Heart left ventricle (tissue), 16 donors: ENCODE data around the gene TMEM175. TPM values are rescaled to one million over a fixed set of nuclear protein-coding genes. Genes with fewer than 3 reads are reported as not detected.

Experiments
- ATAC-seq, 4 donors: fragments of 200-7000 bp; cut with Tn5 transposase; one replicate each; pipeline ENCODE4 v1.9.1; 2020 to 2022; ENCODE audit warnings: moderate library complexity in 4 of 4, mild to moderate bottlenecking in 3 of 4, moderate number of reproducible peaks in 1 of 4
- DNase-seq, 5 donors: peaks; one replicate each; pipeline ENCODE4 v3.0.0-alpha.2; 2020
- H3K27ac ChIP-seq, 12 donors: fragments of 200-600 bp; sonication (generic) in 4 of 12; one replicate each; pipeline versions ENCODE4 v1.5.0 to v1.8.0; 2016 to 2022; ENCODE audit warnings: mild to moderate bottlenecking in 2 of 12
- H3K27me3 ChIP-seq, 9 donors: fragments of 200-600 bp; sonication (generic) in 2 of 9; one replicate each; pipeline versions ENCODE4 v1.5.1 to v1.8.0; 2016 to 2022; ENCODE audit warnings: mild to moderate bottlenecking in 3 of 9
- H3K36me3 ChIP-seq, 9 donors: fragments of 200-600 bp; sonication (generic) in 2 of 9; one replicate each; pipeline versions ENCODE4 v1.5.0 to v1.8.0; 2018 to 2022; ENCODE audit warnings: mild to moderate bottlenecking in 2 of 9
- H3K4me1 ChIP-seq, 12 donors: fragments of 200-600 bp; sonication (generic) in 4 of 12; one replicate each; pipeline versions ENCODE4 v1.5.0 to v1.8.0; 2016 to 2022; ENCODE audit warnings: mild to moderate bottlenecking in 3 of 12
- H3K4me3 ChIP-seq, 12 donors: fragments of 200-600 bp; sonication (generic) in 4 of 12; one replicate each; pipeline versions ENCODE4 v1.5.0 to v1.8.0; 2017 to 2022; ENCODE audit warnings: mild to moderate bottlenecking in 9 of 12, moderate library complexity in 4 of 12
- H3K9me3 ChIP-seq, 12 donors: fragments of 200-600 bp; sonication (generic) in 4 of 12; one replicate each; pipeline versions ENCODE4 v1.5.0 to v1.8.0; 2016 to 2022; ENCODE audit warnings: mild to moderate bottlenecking in 1 of 12
- POLR2A ChIP-seq, 2 donors: fragments of 450-650 bp; IDR thresholded peaks; one replicate each; pipeline ENCODE4 v1.6.1; 2017; ENCODE audit warnings: antibody characterized with exemption in 2 of 2, mild to moderate bottlenecking in 2 of 2, moderate library complexity in 2 of 2
- WGBS, 4 donors: extraction: QIAGEN DNeasy Blood & Tissue Kit in 2 of 4; methylation state at CpG; one replicate each; pipeline versions ENCODE4 v1.1.5 to v1.1.7; 2013 to 2018; 5-methylcytosine and 5-hydroxymethylcytosine counted together
- intact Hi-C, 10 donors: fragments of 100-400 bp; cut with DNase I; formaldehyde crosslinking; loops; one replicate each; pipeline versions ENCODE4 v1.11.1 to v1.14.2; 2022
- polyA plus RNA-seq, 2 donors: library from polyadenylated mRNA; stranded (reverse); fragments of 200-250 nt; gene quantifications; one replicate each; pipeline ENCODE4 v1.2.3, GENCODE V29; 2013
- total RNA-seq, 9 donors: library from RNA; depleted of rRNA in 2 of 9; stranded (reverse); fragments of >200 nt in 2 of 9; fragmentation: NEBNext Ultra II Directional in 3 of 9; extraction: Animal tissue kit (Norgen Biotek cat#: 25700) in 3 of 9; gene quantifications; one replicate each; pipeline versions ENCODE4 v1.1.0 to v1.2.4, GENCODE V29; 2016 to 2023
- TF ChIP-seq, protein P1 (sequence below), 12 donors: fragments of 200-600 bp; sonication (generic) in 4 of 12; IDR thresholded peaks; one replicate each; pipeline versions ENCODE4 v1.5.0 to v1.8.0; 2018 to 2022; ENCODE audit warnings: antibody characterized with exemption in 12 of 12, mild to moderate bottlenecking in 5 of 12
- donor health status: ischemic (EF 13 %, LVEDD 7.1; RV severe dilation, severe dysfunction).
- donor health status: healthy with polysubstance abuse.
- donor health status: DM: no; HTN: yes; CAD: no.
- donor health status: DM: no; HTN: no; CAD: no.
- donor health status: ischemic (EF 25% LVEDD 6.9; RV normal size, moderate dysfunction).
- donor health status: ischemic (EF 25% LVEDD 5.7; RV mildly dilated, moderate dysfunction).
- donor health status: healthy.
- donor health status: DM: yes; HTN: yes; CAD: no.
- donor health status: ischemic (EF 35%, LVEDD 5.7; RV mildly dilated, moderate dysfunction).
- donor health status: nonischemic (EF 11% LVEDD 7.7; RV severe dilation, severe dysfunction).
- donor health status: DM: yes; HTN: yes; CAD: no.
- donor health status: PGD.
- donor health status: ischemic (EF 29% LVEDD 5.4; RV normal size, mild dysfunction).
- donor health status: nonischemic (EF 23%, LVEDD 6.1; RV moderate dilation, normal function).

TMEM175 gene
- total and polyA plus RNA-seq, 11 donors = 14.2 to 34.6 (median 20.1) TPM

DNA sequence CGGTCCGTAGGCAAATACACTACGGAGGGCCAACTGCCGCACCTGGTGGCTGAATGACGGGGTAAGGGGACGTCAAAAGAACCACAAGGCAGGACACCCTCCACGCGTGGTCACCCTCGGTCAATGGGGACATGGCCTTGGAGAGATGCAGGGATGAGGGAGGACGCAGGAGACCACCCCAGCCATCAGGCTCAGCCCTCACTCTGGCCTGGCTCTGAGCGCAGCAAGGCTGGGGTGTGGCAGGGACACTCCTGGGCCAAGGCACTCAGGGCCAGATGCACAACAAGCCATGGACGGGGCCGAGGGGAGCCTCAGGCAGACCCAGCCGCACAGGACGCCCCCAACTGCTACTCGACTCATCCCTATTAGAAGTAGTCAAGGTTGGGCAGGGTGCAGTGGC, 36.7 kb upstream of the TMEM175 start:
- intact Hi-C loops = no loop called here
- 93 to 96% (median 95%) methylated on average over 16 of the region's 16 CpGs for WGBS, 4 donors
- DNase-seq (no peak), ATAC-seq (no peak)
- H3K36me3 ChIP-seq = peaks cover 0 to 82% (median 55%) of the 10 kb centered on the region in 9 donors
- no peak overlapping the region for H3K4me3 ChIP-seq
- H3K9me3 ChIP-seq = no peaks in the 10 kb centered on the region
- no peaks in the 10 kb centered on the region for H3K27me3 ChIP-seq
- H3K27ac ChIP-seq = no peak overlapping the region
- TF ChIP-seq, protein P1, sequence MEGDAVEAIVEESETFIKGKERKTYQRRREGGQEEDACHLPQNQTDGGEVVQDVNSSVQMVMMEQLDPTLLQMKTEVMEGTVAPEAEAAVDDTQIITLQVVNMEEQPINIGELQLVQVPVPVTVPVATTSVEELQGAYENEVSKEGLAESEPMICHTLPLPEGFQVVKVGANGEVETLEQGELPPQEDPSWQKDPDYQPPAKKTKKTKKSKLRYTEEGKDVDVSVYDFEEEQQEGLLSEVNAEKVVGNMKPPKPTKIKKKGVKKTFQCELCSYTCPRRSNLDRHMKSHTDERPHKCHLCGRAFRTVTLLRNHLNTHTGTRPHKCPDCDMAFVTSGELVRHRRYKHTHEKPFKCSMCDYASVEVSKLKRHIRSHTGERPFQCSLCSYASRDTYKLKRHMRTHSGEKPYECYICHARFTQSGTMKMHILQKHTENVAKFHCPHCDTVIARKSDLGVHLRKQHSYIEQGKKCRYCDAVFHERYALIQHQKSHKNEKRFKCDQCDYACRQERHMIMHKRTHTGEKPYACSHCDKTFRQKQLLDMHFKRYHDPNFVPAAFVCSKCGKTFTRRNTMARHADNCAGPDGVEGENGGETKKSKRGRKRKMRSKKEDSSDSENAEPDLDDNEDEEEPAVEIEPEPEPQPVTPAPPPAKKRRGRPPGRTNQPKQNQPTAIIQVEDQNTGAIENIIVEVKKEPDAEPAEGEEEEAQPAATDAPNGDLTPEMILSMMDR (IDR thresholded peaks at IDR 0.05) = no peak
- no peak for TF ChIP-seq POLR2A (IDR thresholded peaks at IDR 0.05)
- H3K4me1 ChIP-seq = no peaks in the 10 kb centered on the region

DNA sequence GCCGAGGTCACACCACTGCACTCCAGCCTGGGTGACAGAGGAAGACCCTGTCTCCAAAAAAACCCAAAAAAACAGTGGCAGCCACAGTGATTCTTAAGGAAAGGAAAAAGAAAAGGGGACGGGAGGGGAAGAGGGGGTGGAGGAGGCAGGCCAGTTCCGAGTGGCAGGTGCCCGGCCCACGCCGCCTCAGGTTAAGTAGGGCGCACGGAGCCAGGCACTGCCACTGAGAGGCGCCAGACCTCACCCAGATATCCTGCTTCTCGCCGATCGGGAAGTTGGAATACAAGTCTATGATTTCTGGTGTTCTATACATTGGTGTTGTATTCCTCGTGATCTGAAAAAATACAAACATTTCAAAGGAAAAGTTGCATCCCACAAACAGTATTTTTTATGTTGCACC, 36.0 kb upstream of the TMEM175 start:
- TF ChIP-seq, protein P1 (IDR thresholded peaks at IDR 0.05) = no peak
- no peak for TF ChIP-seq POLR2A (IDR thresholded peaks at IDR 0.05)
- intact Hi-C loops = no loop called here
- Histone ChIP-seq H3K27ac (no peak overlapping the region), H3K9me3 (no peaks in the 10 kb centered on the region), H3K36me3 (peaks cover 0 to 85% (median 52%) of the 10 kb centered on the region in 9 donors), H3K27me3 (no peaks in the 10 kb centered on the region), H3K4me3 (no peak overlapping the region), H3K4me1 (no peaks in the 10 kb centered on the region)
- ATAC-seq = no peak
- WGBS, 4 donors = 91 to 93% (median 92%) methylated on average over 13 of the region's 13 CpGs
- no peak for DNase-seq

DNA sequence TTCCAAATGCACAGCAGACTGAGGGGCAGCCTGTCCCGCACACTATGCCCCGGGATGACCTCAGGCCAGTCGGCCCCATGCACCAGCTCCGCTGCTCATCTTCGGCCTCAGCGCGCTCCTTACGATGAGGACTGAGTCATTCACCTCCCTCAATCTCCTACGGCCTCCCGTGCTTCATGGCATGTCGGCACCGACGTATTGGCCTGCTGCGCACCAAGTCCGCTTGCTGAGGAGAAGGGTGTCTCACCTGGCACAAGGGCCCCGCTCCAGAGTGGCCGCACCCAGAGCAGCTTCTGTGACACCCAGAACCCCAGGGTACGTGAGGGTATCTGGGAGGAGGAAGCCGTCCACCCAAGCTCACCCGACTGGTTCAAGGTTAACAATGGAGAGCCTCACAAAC, 35.6 kb upstream of the TMEM175 start:
- no peak overlapping the region for H3K4me3 ChIP-seq
- DNase-seq (no peak), ATAC-seq (no peak)
- 93 to 97% (median 96%) methylated on average over 20 of the region's 20 CpGs for WGBS, 4 donors
- no peaks in the 10 kb centered on the region for H3K27me3 ChIP-seq
- H3K9me3 ChIP-seq = no peaks in the 10 kb centered on the region
- no peak overlapping the region for H3K27ac ChIP-seq
- intact Hi-C loops = no loop called here
- TF ChIP-seq, protein P1 (IDR thresholded peaks at IDR 0.05) = no peak
- TF ChIP-seq POLR2A (IDR thresholded peaks at IDR 0.05) = no peak
- no peaks in the 10 kb centered on the region for H3K4me1 ChIP-seq
- H3K36me3 ChIP-seq = peaks cover 0 to 89% (median 52%) of the 10 kb centered on the region in 9 donors

DNA sequence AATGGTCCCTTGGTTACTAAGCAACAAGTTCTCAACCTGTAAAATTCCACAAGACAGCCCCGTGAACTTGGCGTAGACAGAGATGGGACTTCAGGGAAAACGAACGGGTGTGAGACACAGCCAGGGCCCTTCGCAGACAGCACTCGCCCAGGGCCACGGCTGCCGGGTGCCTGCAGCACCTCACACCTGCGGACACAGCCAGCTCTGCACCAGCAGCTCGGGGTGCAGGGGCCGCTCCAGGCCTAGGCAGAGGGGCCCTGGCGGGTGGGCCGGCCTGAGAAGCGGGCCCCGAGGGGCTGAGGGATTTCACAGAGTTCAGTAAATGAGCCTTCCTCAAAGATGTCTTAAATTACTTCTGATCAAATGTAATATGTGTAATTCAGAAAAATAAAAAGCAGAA, 34.1 kb upstream of the TMEM175 start:
- Histone ChIP-seq H3K9me3 (no peaks in the 10 kb centered on the region), H3K4me3 (no peak overlapping the region), H3K4me1 (no peaks in the 10 kb centered on the region), H3K36me3 (peaks cover 0 to 80% (median 42%) of the 10 kb centered on the region in 9 donors), H3K27ac (no peak overlapping the region), H3K27me3 (no peaks in the 10 kb centered on the region)
- TF ChIP-seq, protein P1 (IDR thresholded peaks at IDR 0.05) = no peak
- TF ChIP-seq POLR2A (IDR thresholded peaks at IDR 0.05) = no peak
- 92 to 95% (median 93%) methylated on average over 15 of the region's 15 CpGs for WGBS, 4 donors
- DNase-seq (no peak), ATAC-seq (no peak)
- intact Hi-C loops = no loop called here
